ENCODE results near the gene PAIP2. TPM values are rescaled to one million over a fixed set of nuclear protein-coding genes. Genes with fewer than 3 reads are reported as not detected.
"Not testable (repeated sequence)": the region's sequence is repeated elsewhere in the genome, so short reads cannot be mapped to it uniquely, and the experiment has no call there.

PAIP2 gene
- total and polyA plus RNA-seq, 10 donors = 73.2 to 119 (median 92.6) TPM

DNA sequence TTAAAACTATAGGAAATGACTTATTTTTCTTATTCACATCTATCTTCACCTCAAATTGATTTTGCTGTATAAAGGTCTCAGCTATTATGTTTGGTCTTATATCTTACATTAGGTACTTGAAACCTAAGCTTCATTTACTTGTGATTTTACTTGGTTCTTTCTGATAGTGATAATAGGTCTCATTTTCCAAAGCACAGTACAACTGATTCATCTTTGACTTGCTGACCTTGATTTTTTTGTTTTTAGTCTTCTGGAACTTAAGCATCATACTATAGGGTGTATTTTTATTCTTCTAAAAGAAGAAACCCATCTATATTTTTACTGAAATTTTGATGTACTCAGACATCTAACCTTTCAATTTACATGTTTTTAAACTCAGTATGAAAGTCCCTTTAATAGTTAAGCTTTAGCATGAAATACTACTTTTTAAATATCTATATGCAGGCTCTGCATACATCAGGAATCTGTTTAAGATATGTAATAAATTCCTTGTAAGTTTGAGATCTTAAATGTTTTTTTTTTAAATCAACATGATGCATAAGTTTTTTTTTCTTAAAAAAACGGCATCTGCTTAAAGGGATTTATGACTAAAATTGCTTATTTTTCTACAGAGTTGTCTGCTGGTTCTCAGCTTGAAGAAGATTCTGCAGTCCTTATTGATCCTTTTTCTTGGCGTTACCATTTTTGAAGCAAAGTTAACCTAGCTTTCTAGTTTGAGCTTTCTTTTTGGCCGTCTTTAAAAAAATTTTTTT is 34.9 kb upstream of the PAIP2 start:
- Histone ChIP-seq H3K36me3 (peaks cover 0 to 7% (median 0%) of the 10 kb centered on the region in 6 donors), H3K4me1 (peaks cover 74 to 100% (median 99%) of the 10 kb centered on the region in 6 donors), H3K4me3 (no peak overlapping the region), H3K27me3 (replicated peaks in 1 of 7) (no peaks in the 10 kb centered on the region), H3K9me3 (no peaks in the 10 kb centered on the region), H3K27ac (no peak overlapping the region)
- WGBS, 5 donors = 64 to 80% (median 71%) methylated on average over 3 of the region's 3 CpGs
- DNase-seq = no peak
- intact Hi-C loops (cut with DNase I; ENCODE audit: low total_unique reads) = no loop called here
- no peak for TF ChIP-seq POLR2A (IDR thresholded peaks at IDR 0.05)
- TF ChIP-seq POLR2AphosphoS5 (IDR thresholded peaks at IDR 0.05) = no peak
- TF ChIP-seq, protein P1, sequence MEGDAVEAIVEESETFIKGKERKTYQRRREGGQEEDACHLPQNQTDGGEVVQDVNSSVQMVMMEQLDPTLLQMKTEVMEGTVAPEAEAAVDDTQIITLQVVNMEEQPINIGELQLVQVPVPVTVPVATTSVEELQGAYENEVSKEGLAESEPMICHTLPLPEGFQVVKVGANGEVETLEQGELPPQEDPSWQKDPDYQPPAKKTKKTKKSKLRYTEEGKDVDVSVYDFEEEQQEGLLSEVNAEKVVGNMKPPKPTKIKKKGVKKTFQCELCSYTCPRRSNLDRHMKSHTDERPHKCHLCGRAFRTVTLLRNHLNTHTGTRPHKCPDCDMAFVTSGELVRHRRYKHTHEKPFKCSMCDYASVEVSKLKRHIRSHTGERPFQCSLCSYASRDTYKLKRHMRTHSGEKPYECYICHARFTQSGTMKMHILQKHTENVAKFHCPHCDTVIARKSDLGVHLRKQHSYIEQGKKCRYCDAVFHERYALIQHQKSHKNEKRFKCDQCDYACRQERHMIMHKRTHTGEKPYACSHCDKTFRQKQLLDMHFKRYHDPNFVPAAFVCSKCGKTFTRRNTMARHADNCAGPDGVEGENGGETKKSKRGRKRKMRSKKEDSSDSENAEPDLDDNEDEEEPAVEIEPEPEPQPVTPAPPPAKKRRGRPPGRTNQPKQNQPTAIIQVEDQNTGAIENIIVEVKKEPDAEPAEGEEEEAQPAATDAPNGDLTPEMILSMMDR (IDR thresholded peaks at IDR 0.05 in 8 of 11, conservative IDR thresholded peaks at IDR 0.05 in 3 of 11) = no peak

DNA sequence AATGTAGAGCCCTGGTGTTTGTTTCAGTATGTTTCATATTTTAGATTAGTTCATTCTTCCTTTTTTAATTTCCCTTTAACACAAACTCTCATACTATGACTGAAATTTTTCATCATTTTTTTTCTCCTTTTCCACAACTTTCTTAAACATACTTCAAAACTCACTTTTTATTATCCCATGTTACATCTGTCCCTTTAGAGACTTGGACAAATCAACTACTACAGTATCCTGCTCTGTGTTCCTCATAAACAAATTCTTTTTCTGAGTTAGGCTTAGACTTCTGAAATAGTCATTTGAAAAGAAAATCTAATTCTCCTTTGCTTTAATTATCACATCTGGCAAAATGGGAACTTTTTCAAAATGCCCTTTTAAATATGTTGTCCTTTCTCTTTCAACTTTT is 32.9 kb upstream of the PAIP2 start:
- no peaks in the 10 kb centered on the region for H3K27me3 ChIP-seq (replicated peaks in 1 of 7)
- DNase-seq = no peak
- no peak overlapping the region for H3K4me3 ChIP-seq
- intact Hi-C loops (cut with DNase I; ENCODE audit: low total_unique reads) = no loop called here
- H3K36me3 ChIP-seq = peaks cover 0 to 12% (median 0%) of the 10 kb centered on the region in 6 donors
- H3K4me1 ChIP-seq = peaks cover 66 to 100% (median 97%) of the 10 kb centered on the region in 6 donors
- no peak for TF ChIP-seq POLR2AphosphoS5 (IDR thresholded peaks at IDR 0.05)
- no peaks in the 10 kb centered on the region for H3K9me3 ChIP-seq
- no peak overlapping the region for H3K27ac ChIP-seq

DNA sequence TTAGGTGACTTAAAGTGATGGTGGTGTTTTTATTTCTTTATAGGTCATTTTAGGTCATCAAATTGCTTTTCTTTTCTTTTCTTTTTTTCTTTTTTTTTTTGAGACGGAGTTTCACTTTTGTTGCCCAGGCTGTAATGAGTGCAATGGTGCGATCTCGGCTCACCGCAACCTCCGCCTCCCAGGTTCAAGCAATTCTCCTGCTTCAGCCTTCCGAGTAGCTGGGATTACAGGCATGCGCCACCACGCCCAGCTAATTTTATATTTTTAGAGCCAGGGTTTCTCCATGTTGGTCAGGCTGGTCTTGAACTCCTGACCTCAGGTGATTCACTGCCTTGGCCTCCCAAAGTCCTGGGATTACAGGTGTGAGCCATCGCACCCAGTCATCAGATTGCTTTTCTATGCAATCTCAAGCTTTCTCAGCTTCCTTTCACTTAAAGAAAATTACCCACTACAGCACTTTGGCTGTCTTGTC is 30.9 kb upstream of the PAIP2 start:
- H3K36me3 ChIP-seq = peaks cover 0 to 30% (median 6%) of the 10 kb centered on the region in 6 donors
- H3K4me1 ChIP-seq = peaks cover 61 to 100% (median 88%) of the 10 kb centered on the region in 6 donors
- H3K27me3 ChIP-seq (replicated peaks in 1 of 7); intact Hi-C loops (cut with DNase I; ENCODE audit: low total_unique reads); H3K9me3 ChIP-seq; DNase-seq: not testable (repeated sequence)
- peak overlapping the region in 1 of 8 donors; percentile 7 for H3K27ac ChIP-seq
- H3K4me3 ChIP-seq = peak overlapping the region in 1 of 8 donors; percentile 25
- 81 to 86% (median 83%) methylated on average over 9 of the region's 9 CpGs for WGBS, 5 donors

DNA sequence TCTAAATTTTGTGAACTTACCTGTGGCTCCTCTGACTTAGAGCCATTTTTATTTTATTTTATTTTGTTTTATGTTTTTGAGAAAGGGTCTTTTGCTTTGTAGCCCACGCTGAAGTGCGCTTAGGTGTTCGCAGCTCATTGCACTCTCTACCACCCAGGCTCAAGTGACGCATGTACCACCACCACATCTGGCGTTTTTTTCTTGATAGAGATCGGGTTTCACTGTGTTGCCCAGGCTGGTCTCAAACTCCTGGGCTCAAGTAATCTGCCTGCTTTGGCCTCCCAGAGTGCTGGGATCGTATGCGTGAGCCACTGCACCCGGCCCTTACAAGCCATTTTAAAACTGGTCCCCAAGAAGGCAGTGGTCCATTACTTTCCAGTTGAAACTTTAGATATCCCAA is 29.6 kb upstream of the PAIP2 start:
- H3K9me3 ChIP-seq = no peaks in the 10 kb centered on the region
- H3K27me3 ChIP-seq (replicated peaks in 1 of 7) = no peaks in the 10 kb centered on the region
- peaks cover 50 to 95% (median 79%) of the 10 kb centered on the region in 6 donors for H3K4me1 ChIP-seq
- no peak overlapping the region for H3K27ac ChIP-seq
- no peak for DNase-seq
- 85 to 97% (median 90%) methylated on average over 9 of the region's 9 CpGs for WGBS, 5 donors
- peaks cover 0 to 43% (median 20%) of the 10 kb centered on the region in 6 donors for H3K36me3 ChIP-seq
- intact Hi-C loops (cut with DNase I; ENCODE audit: low total_unique reads) = no loop called here
- no peak overlapping the region for H3K4me3 ChIP-seq
- TF ChIP-seq, protein P1 (IDR thresholded peaks at IDR 0.05 in 8 of 11, conservative IDR thresholded peaks at IDR 0.05 in 3 of 11) = no peak
- TF ChIP-seq POLR2AphosphoS5 (IDR thresholded peaks at IDR 0.05) (no peak), POLR2A (IDR thresholded peaks at IDR 0.05) (no peak)

DNA sequence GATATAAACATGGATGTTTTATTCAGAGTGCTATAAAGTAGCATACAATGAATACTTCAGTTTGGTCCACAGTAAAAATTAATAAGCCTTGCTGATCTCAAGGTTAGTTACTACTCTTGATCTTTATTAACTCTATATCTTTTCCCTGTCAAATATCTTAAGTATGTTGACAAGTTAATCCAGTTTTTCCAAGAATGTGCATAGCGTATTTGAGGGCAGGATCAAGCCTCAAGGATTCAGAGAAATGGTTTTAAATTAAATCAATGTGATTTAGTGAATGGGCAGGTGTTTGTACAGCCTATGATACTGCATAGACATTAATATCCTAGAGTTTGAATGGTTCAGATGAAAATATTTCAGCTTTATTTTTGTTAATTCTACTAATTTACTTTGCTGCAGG is 27.4 kb upstream of the PAIP2 start:
- WGBS, 5 donors = 70 to 91% (median 85%) methylated on average over 1 of the region's 1 CpG
- Histone ChIP-seq H3K36me3 (peaks cover 0 to 65% (median 42%) of the 10 kb centered on the region in 6 donors), H3K27me3 (replicated peaks in 1 of 7) (no peaks in the 10 kb centered on the region), H3K4me3 (no peak overlapping the region), H3K4me1 (peaks cover 31 to 73% (median 57%) of the 10 kb centered on the region in 6 donors), H3K27ac (no peak overlapping the region), H3K9me3 (no peaks in the 10 kb centered on the region)
- DNase-seq = no peak
- intact Hi-C loops (cut with DNase I; ENCODE audit: low total_unique reads) = no loop called here
- TF ChIP-seq, protein P1 (IDR thresholded peaks at IDR 0.05 in 8 of 11, conservative IDR thresholded peaks at IDR 0.05 in 3 of 11) = no peak
- TF ChIP-seq POLR2AphosphoS5 (IDR thresholded peaks at IDR 0.05) (no peak), POLR2A (IDR thresholded peaks at IDR 0.05) (no peak)
